OCI-LY7 (cell line): ENCODE data around the gene POLL.

Experiments
- EZH2phosphoT487 ChIP-seq: fragments of 200-600 bp; sonication (generic); IDR thresholded peaks from 2 replicates; pipeline ENCODE4 v1.6.1; 2018; ENCODE audit warnings: low read depth, borderline replicate concordance, mild to moderate bottlenecking, mixed run types, antibody characterized with exemption, low read length, moderate library complexity, mixed read lengths
- TF ChIP-seq, protein P1 (sequence below): fragments of 200-600 bp; sonication (generic); conservative IDR thresholded peaks from 2 replicates; pipeline ENCODE4 v1.5.1; 2014; ENCODE audit warnings: mild to moderate bottlenecking, antibody characterized with exemption, low read length, moderate library complexity, mixed read lengths

GRCh38 chr10:101623528-101623927 is 35.5 kb upstream of the POLL start:
- TF ChIP-seq, protein P1, sequence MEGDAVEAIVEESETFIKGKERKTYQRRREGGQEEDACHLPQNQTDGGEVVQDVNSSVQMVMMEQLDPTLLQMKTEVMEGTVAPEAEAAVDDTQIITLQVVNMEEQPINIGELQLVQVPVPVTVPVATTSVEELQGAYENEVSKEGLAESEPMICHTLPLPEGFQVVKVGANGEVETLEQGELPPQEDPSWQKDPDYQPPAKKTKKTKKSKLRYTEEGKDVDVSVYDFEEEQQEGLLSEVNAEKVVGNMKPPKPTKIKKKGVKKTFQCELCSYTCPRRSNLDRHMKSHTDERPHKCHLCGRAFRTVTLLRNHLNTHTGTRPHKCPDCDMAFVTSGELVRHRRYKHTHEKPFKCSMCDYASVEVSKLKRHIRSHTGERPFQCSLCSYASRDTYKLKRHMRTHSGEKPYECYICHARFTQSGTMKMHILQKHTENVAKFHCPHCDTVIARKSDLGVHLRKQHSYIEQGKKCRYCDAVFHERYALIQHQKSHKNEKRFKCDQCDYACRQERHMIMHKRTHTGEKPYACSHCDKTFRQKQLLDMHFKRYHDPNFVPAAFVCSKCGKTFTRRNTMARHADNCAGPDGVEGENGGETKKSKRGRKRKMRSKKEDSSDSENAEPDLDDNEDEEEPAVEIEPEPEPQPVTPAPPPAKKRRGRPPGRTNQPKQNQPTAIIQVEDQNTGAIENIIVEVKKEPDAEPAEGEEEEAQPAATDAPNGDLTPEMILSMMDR = no peak
- no peak for TF ChIP-seq EZH2phosphoT487
